Measurements from ENCODE around the gene PDILT.

PDILT gene

DNA sequence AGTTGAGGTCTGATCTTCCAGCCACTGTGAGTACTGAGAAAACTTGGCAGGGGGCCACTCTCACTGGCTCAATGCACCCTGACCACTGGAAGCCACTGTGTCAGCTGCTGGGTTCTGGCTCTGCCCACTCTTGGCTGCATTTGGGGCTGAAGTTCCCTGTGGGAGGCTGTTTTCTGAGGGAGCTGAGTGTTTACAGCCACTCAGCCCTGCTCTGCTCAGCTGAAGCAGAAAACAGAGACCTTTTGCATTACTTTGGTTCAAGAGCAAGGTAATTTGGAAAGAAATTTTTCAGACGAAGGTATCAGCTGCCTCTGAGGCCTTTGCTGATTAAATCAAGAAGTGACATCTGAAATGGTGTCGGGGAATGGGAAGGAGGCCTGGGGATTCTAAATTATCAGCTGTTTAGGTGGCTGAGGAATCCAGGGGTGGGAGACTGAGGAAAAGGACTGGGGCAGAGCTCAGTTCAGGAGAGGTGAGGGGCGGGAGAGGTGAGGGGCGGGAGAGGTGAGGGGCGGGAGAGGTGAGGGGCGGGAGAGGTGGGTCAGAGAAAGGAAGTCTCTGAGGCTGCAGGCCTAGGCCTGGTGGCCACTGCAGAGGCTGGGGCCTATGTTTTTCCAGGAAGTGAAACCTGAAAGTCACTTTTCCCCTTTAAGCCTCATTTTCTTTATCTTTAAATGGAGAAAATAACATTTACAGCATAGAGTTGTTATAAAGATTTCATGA is 5.0 kb upstream of the PDILT start, which contains the start of gene ACSM5:
Gene ACSM5 (plus strand): TSS at position 137 of the 723 bp plus-strand sequence. CDS start 1,951 bp downstream, outside the sequence.
- peak; percentile 16 for DNase-seq (ENCODE audit: low read depth, low spot score)

DNA sequence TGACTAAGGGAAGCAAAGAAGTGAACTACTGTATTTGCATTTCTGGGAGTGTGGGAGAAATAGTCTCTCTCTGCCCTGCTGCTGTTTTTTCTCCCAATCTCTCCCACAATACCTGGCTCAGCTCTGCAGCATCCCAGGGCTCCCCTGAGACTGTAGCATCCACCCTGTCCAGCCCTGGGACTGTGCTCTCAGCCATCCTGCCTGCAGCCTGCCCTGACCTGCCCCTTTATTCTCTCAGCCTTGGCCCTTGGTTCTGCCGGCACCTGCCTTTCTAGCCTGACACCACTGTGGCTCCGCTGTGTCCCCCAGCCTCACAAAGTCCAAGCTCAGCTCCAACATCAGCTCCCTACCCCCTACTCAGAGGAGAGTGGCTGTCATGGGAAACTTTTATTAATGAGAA is 1.9 kb downstream of the PDILT start:
- DNase-seq (ENCODE audit: low read depth, low spot score) = no peak

DNA sequence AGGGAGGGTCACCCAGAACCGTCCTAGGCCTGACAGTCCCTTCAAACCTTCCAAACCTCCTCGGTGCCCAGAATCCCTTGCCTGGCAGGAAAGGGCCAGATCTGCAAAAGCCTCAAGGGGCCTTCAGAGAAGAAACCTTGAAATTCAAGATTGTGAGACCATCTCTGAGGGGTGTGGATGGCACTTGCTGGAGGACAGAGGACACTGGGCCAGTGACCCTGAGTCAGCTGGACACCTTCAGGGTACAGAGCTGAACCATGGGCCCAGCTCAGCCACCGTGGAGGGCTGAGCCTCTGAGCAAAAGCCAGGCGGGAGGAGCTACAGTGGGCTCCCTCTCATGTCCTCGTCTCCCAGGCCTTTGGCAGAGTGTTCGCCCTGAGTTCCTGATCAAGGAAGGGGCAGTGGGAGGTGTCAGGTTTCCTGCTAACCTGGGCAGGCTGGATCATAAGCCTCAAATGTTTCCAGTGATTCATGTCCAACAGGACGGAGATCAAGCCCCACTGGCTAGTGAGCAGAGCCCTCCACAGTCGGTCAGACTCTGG is 3.0 kb downstream of the PDILT start:
- no peak for DNase-seq (ENCODE audit: low read depth, low spot score)

DNA sequence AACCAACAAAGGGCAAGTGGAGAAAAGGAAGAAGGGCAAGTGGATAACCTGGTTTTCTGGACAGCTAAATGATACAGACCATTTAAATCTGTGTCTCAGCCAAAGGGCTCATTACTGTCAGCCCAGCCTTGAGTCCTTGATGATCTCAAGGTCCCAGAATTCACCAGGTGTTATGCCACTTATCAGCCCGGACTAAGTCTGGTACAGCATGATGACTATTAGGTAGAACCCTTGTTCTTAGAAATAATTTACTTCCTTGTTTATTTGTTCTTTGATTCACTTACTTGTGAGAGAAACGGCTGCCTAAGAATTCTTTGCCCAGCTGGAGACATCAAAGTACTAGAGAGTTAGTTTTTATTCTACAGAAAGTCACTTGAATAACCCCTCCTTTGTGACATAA is 3.5 kb downstream of the PDILT start:
- DNase-seq (ENCODE audit: low read depth, low spot score) = no peak

DNA sequence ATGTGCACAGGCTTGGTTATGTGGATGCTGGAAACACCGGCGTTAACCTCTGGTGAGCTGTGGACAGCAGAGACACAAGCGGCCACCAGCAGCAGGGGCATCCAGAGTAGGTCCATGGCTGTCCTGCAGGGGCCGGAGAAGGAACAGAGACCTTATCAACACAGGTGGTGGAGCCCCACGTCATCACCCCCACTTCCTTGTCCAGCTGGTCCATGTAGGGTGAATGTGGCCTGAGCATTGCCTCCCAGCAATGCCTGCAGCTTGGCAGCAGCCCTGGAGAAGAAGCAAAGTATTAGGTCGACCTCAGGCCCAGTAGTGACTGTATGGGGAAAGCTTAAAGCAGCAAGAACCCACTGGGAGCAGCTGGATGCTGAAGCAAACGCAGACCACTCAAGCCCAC is 5.4 kb downstream of the PDILT start:
- DNase-seq (ENCODE audit: low read depth, low spot score) = no peak

DNA sequence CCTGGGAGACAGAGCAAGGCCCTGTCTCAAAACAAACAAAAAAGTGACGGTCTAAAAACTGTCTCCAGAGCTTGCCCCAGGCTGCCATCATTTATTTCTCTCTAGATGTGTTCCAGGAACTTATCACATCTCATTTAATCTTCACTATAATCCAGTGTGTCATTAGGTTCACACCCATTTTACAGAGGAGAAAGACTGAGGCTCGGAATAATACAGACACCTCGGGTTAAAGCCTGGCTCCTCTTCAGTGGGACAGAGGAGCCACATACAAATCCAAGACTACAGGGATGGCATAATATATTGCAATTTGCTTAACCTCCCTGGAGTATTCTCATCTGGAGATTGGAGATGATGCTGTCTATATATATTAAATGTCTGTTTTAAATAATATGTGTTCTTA is 5.9 kb downstream of the PDILT start:
- no peak for DNase-seq (ENCODE audit: low read depth, low spot score)

DNA sequence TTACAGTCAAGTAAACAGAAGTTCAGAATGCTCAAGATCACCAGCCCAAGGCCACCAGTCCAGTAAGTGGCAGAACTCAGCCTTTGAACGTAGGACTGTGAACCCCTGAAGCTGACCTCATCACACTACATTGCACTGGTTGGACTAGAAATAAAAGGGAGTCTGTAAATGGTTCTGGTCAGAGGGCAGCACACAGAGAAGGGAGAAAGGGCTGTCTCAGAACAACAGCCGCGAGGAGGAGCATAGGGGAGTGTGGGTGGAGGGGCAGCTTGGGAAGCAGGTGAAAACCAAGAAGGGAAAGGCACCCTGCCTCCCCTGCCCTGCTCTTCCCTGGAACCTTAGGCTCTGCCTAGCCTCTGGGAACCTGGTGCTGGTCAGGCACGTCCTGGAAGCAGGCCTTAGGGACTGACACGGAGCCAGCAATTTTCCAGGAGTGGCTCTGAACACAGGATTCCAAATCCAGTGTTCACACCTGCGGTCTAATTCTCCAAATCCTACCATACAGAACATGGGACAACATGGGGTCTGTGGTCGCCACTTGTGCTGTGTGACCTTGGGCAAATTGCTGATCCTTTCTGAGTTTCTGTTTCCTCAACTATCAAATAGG is 7.0 kb downstream of the PDILT start:
- no peak for DNase-seq (ENCODE audit: low read depth, low spot score)

DNA sequence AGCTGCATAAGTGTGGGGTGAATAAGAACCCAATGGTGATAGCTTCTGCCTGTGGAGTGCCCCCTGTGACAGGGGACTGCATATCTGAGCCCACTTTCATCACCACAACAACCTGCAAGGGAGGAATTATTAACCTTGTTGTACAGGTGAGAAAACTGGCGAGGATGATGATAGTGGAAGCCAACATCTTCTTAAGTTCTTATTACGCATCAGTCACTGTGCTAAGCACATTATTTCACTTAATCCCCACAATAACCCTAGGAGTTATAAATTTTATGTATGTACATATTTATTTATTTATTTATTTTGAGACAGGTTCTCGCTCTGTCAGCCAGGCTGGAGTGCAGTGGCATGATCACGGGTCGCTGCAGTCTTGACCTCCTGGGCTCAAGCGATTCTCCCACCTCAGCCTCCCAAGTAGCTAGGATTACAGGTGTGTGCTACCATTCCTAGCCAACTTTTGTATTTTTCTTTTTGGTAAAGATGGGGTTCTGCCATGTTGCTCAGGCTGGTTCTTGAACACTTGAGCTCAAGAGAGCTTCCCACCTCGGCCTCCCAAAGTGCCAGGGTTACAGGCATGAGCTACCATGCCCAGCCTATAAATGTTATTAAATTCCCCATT is 7.6 kb downstream of the PDILT start:
- DNase-seq (ENCODE audit: low read depth, low spot score) = no peak

DNA sequence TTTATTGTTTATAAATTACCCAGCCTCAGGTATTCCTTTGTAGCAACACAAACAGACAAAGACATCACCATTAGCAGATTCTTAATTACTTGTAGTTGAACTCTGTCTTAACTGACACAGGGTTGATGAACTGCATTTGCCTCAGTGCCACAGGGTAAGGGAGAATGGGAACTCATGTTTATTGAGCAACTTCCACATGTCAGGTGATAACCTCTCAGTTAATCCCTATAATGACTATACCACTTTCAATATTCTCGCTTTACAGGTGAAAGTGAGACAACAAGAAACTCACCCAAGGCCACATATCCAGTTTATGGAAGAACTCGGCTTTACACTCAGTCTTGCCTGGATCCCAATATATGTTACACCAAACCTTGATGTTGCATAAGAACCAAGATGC is 8.6 kb downstream of the PDILT start:
- no peak for DNase-seq (ENCODE audit: low read depth, low spot score)

DNA sequence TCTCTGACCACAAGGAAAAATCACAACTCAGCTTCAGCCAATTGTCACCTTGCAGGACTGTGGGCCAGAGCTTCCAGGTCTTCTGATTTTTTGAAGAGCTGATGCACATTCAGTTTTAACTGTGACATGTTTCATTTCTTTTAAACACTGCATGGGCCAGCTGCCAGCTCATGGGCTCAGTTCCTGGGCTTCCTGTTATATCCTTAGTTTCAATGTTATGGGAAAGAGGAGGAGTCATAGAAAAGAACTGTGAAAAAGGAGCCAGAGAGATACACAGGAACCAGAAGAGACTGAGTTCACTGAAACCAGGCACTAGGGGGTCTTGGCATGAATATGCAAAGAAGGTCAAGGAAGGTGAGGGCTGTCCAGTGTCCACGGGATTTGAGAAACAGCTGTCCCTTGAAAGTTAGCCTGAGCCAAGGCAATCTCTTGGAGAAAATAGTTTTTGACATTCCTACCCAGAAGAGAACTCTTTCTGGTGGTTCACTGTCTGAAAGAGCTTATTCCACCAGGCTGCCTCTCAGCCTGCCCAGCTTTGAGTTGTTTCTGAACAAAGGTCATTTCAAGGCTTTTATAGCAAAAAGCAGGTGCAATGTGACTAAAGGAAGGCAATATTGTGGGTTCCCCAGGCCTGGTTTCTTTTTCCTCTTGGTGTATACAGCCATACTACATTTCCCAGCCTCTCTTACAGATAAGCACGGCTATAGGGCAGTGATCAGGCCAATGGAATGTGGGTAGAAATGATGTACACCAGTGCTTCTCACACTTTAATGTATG is 10.5 kb downstream of the PDILT start:
- no peak for DNase-seq (ENCODE audit: low read depth, low spot score)

DNA sequence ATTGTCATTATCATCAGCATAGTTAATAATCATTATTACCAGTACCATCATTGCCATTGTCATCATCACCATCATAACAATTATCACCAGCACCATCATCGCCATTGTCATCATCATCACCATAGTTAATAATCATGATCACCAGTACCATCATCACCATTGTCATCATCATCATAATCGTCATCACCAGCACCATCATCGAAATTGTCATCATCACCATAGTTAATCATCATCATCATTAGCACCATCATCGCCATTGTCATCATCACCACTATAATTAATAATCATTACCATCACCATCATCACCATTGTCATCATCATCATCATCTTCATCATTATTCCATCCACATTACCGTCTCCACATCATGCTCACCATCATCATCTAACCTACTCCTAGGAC is 13.5 kb downstream of the PDILT start:
- no peak for DNase-seq (ENCODE audit: low read depth, low spot score)

DNA sequence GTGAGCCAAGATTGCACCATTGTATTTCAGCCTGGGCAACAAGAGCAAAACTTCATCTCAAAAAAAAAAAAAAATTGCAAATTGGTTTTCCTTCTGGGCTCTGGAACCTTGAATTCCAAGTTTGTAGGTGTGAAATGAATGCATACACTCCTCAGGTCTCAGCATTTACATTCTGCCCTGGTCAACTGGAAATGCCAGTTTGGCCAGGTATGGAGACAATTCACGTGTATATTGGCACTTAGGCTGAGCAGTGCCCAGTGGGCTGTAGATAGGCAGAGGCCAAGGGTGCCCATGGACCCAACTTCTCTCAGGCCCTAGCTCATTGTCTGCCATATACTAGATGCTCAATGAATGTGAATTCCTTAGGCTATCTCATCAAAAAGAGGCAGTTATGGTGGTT is 15.7 kb downstream of the PDILT start:
- DNase-seq (ENCODE audit: low read depth, low spot score) = no peak

DNA sequence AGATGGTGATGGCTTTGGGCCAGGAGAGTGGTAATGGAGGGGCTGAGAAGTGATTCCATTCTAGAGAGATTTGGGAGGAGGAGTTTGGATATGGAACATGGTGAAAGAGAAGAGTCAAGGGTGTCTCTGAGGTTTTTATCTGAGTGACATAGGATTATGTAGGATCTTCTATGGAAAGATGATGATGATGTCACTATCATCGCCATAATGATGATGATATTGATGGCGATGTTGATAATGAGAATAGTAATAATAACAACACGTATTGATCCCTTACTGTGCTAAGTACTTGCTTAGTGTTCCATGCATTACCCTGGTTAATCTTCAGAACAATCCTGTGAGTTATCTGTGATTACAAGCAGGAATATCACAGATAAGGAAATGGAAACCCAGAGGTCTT is 16.6 kb downstream of the PDILT start:
- no peak for DNase-seq (ENCODE audit: low read depth, low spot score)

DNA sequence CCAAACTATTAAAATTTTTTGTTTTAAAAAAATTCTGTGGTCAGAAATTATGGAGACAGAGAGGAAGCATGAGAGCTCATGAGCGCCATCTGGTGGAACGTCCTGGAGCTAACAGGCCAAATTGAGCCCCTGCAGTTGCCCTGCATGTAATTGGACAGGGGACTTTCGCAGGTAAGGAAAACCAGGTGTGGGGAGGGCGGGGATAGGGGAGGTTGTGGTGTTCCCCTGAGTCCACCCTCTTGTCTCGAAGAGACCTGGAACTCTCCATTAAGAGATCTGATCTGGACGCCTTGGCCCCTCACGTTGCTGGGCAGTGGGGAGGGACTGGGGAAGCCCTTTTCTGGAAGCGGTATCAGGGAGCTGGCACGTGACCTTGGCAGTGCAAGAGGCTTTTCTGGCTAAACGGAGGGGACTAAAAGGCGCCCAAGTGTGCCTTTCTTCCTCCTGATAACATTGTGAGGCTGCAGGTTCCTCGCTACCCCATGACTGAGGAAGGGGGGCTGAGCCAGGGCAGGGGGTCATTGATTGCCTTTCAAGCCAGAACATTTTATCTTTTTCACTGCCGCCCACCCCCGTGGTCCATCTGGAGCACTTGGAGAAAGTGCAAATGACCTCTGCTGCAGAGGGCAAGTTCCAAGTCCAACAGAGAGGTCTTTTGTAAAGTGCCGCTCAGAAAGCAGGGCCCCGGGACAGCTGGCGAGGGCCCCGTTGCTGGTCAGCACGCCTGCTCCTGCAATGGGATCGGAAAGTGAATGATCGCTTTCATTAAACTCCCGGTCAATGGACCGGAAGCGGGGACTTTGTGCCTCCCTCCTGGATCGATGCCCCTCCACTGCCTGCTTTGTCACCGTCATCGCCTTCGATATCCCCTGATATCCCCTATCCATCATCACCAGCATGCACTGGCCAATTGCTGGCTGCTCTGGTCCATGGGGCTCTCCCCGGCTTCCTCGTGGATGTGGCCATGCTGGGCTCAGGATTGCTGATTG is 18.4 kb downstream of the PDILT start:
- no peak for DNase-seq (ENCODE audit: low read depth, low spot score)

DNA sequence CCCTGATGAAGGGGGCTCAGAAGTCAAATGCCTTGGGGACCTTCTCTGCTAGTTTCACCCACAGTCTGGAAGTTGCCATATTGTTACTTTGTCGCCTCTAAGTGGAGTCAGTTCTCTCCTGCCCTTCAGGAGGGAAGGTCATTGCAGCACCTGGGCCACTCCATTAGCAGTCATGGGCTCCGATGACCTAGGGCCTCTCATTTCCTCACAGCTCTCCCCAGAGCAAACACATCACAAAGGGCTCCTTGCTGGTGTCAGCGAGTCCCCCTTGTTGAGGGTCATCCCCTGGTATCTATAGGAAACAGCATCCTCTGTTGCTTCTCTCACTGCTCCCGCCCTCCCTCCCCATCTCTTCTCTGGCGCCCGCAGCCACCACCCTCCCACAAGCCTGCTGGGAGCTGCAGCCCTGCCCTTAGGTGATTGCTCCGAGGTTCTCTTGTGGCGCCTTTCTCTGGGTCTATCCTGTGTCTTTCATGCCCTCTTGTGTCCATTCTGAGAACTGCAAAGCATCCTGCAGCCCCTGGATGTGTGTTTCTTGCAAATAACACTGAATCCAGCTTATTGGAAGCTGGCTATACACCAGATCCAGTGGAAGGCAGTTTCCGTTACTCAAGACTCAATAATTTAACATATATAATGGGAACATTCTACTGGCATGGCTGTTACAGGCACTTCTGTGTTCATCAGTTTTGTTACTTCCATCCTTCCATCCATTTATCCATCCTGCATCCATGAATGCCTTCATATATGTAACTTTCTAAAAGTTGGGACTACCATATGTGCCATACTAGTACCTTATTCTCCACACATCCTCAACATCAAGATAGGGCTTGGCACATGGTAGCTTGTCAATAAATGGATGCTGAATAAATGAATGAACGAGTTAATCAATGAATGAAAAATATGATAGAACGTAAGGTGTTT is 21.2 kb downstream of the PDILT start:
- no peak for DNase-seq (ENCODE audit: low read depth, low spot score)

DNA sequence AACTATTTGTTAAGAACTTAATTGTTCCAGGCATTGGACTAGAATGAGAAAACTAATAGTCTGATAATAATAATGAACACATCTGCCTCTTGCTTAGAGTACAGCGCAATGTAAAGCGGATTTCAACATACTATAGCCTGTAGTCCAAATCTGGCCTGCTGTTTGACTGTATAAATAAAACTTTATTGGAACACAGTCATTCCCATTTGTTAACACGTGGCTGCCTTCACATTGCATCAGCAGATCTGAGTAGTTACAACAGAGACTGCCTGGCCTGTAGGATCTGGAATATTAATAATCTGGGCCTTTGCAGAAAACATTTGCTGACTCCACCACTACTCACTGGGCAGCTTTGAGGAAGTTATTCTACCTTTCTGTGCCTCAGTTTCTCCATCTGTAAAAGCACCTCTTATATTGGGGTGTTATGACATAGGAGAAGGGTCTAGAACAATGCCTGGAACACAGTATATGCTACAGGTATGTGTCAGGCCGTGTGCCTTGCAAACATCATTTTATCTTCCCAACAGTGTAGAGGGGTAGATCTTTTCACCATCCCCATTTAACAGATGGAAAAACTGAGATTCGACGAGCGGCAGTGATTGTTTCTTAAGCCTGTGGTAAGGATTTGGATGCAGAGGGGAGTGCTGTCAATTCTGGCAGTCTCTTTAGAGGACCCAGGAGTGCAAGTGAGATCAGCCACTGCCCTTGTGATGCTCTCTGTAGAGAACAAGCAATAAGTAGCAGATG is 22.2 kb downstream of the PDILT start:
- DNase-seq (ENCODE audit: low read depth, low spot score) = no peak

DNA sequence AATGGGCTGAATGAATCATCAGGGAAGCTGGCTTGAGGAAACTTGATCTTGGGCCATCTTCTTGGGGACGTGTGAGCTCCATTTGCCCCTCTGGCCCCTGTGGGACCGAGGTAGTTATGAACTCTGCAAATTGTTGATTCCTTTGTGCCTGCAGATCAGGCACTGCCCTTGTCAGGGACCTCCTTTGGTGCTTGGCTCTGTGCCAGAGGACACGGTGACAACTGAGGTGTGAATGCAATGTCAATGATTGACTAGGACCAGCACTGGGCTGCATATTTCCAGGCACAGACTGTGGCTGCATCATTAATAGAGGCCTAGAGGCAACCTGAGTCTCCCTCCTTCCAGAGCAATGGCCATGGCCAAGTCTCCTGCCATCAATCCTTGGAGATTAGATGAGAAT is 23.8 kb downstream of the PDILT start:
- DNase-seq (ENCODE audit: low read depth, low spot score) = no peak

DNA sequence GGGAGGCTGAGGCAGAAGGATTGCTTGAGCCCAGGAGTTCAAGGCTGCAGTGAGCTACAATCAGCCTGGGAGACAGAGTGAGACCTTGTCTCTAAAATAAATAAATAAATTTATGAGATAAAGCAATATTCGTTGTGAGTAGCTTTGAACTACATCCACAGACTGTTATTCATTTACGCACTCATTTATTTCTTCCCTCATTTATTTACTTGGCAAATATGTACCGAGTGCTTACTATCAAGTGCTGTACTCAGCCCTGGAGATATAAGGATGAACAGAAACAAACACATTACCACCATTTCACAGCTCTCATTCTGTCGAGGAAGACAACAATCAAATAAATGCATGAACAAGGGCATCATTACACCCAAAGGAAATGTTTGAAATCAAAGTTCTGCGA is 27.4 kb downstream of the PDILT start:
- DNase-seq (ENCODE audit: low read depth, low spot score) = no peak

DNA sequence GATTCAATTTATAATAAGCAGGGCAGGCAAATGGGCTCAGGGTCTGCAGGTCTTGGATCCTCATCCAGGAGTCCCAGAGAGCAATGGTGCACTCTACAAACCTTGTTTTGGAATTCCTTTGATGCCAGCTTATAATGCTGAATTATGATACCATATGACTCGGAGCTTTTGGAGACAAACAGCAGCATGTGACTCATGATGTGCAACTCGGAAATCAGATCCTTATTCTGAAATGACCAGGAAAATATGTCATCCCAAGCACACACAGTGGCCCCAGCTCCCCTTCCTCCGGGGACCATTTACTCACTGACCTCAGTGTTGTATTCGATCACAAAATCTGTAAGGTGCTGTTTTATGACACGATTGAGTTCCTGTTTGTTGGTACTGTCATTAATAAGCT is 31.8 kb downstream of the PDILT start:
- no peak for DNase-seq (ENCODE audit: low read depth, low spot score)

All from brain pericyte (primary cell).